Nephron progenitor cell (in vitro differentiated cells): ENCODE measurements around the gene HOXA1.

Experiments
- DNase-seq: peaks from one replicate; pipeline ENCODE4 v3.0.0; 2021
- H3K27ac Mint-ChIP-seq: 2 replicates; pipeline ENCODE4 v1.8.0; 2021; ENCODE audit warnings: mild to moderate bottlenecking, moderate library complexity, mixed read lengths
- H3K27me3 Mint-ChIP-seq: 2 replicates; pipeline ENCODE4 v1.8.0; 2021; ENCODE audit warnings: mild to moderate bottlenecking, low read depth, mixed read lengths; ENCODE audit not compliant: poor library complexity
- H3K36me3 Mint-ChIP-seq: 2 replicates; pipeline ENCODE4 v1.8.0; 2021; ENCODE audit warnings: low read depth, mixed read lengths
- H3K4me1 Mint-ChIP-seq: 2 replicates; pipeline ENCODE4 v1.8.0; 2021; ENCODE audit warnings: mixed read lengths
- H3K4me3 Mint-ChIP-seq: 2 replicates; pipeline ENCODE4 v1.8.0; 2021; ENCODE audit warnings: mild to moderate bottlenecking, moderate library complexity, mixed read lengths
- H3K9me3 Mint-ChIP-seq: 2 replicates; pipeline ENCODE4 v1.8.0; 2021; ENCODE audit warnings: mild to moderate bottlenecking, moderate library complexity, mixed read lengths
- TF ChIP-seq, protein P1 (sequence below): fragments of 200-600 bp; sonication (generic); IDR thresholded peaks from 2 replicates; pipeline ENCODE4 v1.5.0; 2021; ENCODE audit warnings: antibody characterized with exemption

The HOXA1 gene

DNA sequence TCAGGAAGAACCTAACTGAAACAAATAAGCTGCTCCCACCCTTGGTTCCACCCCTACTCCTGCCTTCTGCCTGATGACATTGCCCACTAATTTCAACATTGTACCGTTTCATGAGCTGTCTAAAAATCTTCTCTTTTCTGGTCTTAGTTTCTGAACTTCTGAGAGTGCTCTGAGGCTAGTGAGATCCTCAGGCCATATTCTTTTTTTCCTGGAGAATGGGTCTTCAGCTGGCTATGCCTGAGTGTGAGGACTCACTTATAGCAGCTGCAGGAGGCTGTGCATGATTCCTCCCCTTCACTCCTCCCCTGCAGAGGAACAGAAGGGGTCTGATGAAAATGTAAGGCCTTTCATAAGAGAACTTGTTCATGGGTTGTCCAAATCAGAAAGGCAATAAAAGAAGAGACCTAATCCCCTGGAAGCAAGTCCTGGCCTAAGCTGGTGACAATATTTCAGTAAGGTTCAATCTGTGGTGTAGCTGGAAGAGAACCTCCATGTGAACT, 23.7 kb upstream of the HOXA1 start:
- Mint-ChIP-seq H3K4me1 (peaks cover 69% of the 10 kb centered on the region), H3K27ac (peak overlapping the region; percentile 100), H3K9me3 (no peaks in the 10 kb centered on the region), H3K36me3 (peaks cover 72% of the 10 kb centered on the region), H3K27me3 (peaks cover under 1% of the 10 kb centered on the region), H3K4me3 (peak overlapping the region; percentile 98)
- TF ChIP-seq, protein P1, sequence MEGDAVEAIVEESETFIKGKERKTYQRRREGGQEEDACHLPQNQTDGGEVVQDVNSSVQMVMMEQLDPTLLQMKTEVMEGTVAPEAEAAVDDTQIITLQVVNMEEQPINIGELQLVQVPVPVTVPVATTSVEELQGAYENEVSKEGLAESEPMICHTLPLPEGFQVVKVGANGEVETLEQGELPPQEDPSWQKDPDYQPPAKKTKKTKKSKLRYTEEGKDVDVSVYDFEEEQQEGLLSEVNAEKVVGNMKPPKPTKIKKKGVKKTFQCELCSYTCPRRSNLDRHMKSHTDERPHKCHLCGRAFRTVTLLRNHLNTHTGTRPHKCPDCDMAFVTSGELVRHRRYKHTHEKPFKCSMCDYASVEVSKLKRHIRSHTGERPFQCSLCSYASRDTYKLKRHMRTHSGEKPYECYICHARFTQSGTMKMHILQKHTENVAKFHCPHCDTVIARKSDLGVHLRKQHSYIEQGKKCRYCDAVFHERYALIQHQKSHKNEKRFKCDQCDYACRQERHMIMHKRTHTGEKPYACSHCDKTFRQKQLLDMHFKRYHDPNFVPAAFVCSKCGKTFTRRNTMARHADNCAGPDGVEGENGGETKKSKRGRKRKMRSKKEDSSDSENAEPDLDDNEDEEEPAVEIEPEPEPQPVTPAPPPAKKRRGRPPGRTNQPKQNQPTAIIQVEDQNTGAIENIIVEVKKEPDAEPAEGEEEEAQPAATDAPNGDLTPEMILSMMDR: no peak
- DNase-seq: no peak

DNA sequence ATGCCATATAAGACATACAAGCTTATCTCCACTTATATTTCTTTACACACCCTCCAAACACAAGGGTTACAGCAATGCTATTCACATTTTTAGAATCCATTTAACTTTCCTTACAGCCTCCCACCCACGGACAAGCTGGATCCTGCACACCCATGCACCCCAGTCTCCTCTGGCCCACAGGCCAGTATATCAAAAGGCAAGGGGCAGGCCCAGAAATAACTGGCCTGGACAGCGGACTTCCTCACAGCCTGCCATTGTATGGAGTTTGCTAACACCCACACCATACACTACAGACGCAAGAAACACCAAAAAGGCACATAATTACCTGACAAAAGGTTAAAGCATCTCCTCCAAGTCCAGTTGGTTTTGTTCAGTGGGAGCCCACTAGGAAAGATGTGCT, 22.8 kb upstream of the HOXA1 start:
- DNase-seq: no peak
- TF ChIP-seq, protein P1: no peak
- Mint-ChIP-seq H3K27me3 (peaks cover 4% of the 10 kb centered on the region), H3K9me3 (no peaks in the 10 kb centered on the region), H3K4me1 (peaks cover 62% of the 10 kb centered on the region), H3K27ac (peak overlapping the region; percentile 100), H3K36me3 (peaks cover 63% of the 10 kb centered on the region), H3K4me3 (peak overlapping the region; percentile 98)

GRCh38 chr7:27117887-27118491, 22.2 kb upstream of the HOXA1 start:
- Mint-ChIP-seq H3K27me3 (peaks cover 4% of the 10 kb centered on the region), H3K4me3 (peak overlapping the region; percentile 98)

GRCh38 chr7:27116962-27117886, 21.4 kb upstream of the HOXA1 start:
- Mint-ChIP-seq H3K27me3 (peaks cover 4% of the 10 kb centered on the region), H3K27ac (peak overlapping the region; percentile 100), H3K4me3 (peak overlapping the region; percentile 98), H3K9me3 (no peaks in the 10 kb centered on the region), H3K36me3 (peaks cover 60% of the 10 kb centered on the region), H3K4me1 (peaks cover 50% of the 10 kb centered on the region)
- DNase-seq: peak; percentile 23
- TF ChIP-seq, protein P1: no peak

More at GRCh38 chr7:27117887-27118491, 22.2 kb upstream of the HOXA1 start:
- peak; percentile 43 for DNase-seq
- Mint-ChIP-seq H3K4me1 (peaks cover 56% of the 10 kb centered on the region), H3K27ac (peak overlapping the region; percentile 100), H3K36me3 (peaks cover 66% of the 10 kb centered on the region), H3K9me3 (no peaks in the 10 kb centered on the region)
- TF ChIP-seq, protein P1: no peak

GRCh38 chr7:27116031-27116961, 20.5 kb upstream of the HOXA1 start:
- H3K9me3 Mint-ChIP-seq: no peaks in the 10 kb centered on the region
- peak overlapping the region; percentile 98 for H3K4me3 Mint-ChIP-seq
- peaks cover 4% of the 10 kb centered on the region for H3K27me3 Mint-ChIP-seq
- DNase-seq: peak; percentile 18
- H3K4me1 Mint-ChIP-seq: peaks cover 50% of the 10 kb centered on the region
- peak overlapping the region; percentile 100 for H3K27ac Mint-ChIP-seq
- peaks cover 62% of the 10 kb centered on the region for H3K36me3 Mint-ChIP-seq
- TF ChIP-seq, protein P1: no peak
